Natural killer cell (primary cell): ENCODE data around the gene MGMT. TPM values are rescaled to one million over a fixed set of nuclear protein-coding genes. Genes with fewer than 3 reads are reported as not detected.
A peak's percentile ranks its signal among the peaks of the same experiment; 100 is the strongest.

ENCODE experiments used
- ATAC-seq, 3 donors: fragments of 150-1000 bp in 2 of 3; fragments of 200-7000 bp in 1 of 3; cut with Tn5 transposase; 1 replicate in 1 of 3; 2 replicates in 2 of 3; pipeline ENCODE4 v1.10.0; 2021; ENCODE audit warnings: mild to moderate bottlenecking in 2 of 3, moderate library complexity in 2 of 3
- DNase-seq, 2 donors: peaks; one replicate each; pipeline versions ENCODE4 v3.0.0 to v3.0.0-alpha.2; 2013 to 2021; ENCODE audit warnings: mixed read lengths in 1 of 2
- H3K27ac ChIP-seq: one replicate; pipeline ENCODE4 v1.5.1; 2013; ENCODE audit warnings: mild to moderate bottlenecking, low read length
- H3K27me3 ChIP-seq: one replicate; pipeline ENCODE4 v1.6.1; 2013; ENCODE audit warnings: low read length; ENCODE audit not compliant: control insufficient read depth, insufficient read depth
- H3K36me3 ChIP-seq: one replicate; pipeline ENCODE4 v1.6.1; 2013; ENCODE audit warnings: low read length; ENCODE audit not compliant: control insufficient read depth, insufficient read depth
- H3K4me1 ChIP-seq: one replicate; pipeline ENCODE4 v1.6.1; 2013; ENCODE audit warnings: low read length; ENCODE audit not compliant: control insufficient read depth, insufficient read depth
- H3K4me3 ChIP-seq: one replicate; pipeline ENCODE4 v1.5.1; 2013; ENCODE audit warnings: low read length
- H3K9me3 ChIP-seq: one replicate; pipeline ENCODE4 v1.6.1; 2013; ENCODE audit warnings: low read length; ENCODE audit not compliant: control insufficient read depth, insufficient read depth
- H3K27ac Mint-ChIP-seq, 2 donors: one replicate each; pipeline ENCODE4 v1.8.0; 2022; ENCODE audit warnings: mild to moderate bottlenecking in 2 of 2, mixed read lengths in 2 of 2, moderate library complexity in 1 of 2
- H3K27me3 Mint-ChIP-seq, 2 donors: one replicate each; pipeline ENCODE4 v1.8.0; 2022; ENCODE audit warnings: low read depth in 2 of 2, mixed read lengths in 2 of 2
- H3K36me3 Mint-ChIP-seq: one replicate; pipeline ENCODE4 v1.8.0; 2022; ENCODE audit warnings: mixed read lengths
- H3K4me1 Mint-ChIP-seq, 2 donors: one replicate each; pipeline ENCODE4 v1.8.0; 2022; ENCODE audit warnings: mixed read lengths in 2 of 2
- H3K4me3 Mint-ChIP-seq: one replicate; pipeline ENCODE4 v1.8.0; 2022; ENCODE audit warnings: mild to moderate bottlenecking, moderate library complexity, mixed read lengths
- H3K9me3 Mint-ChIP-seq, 2 donors: one replicate each; pipeline ENCODE4 v1.8.0; 2022; ENCODE audit warnings: mixed read lengths in 2 of 2
- CTCF ChIP-seq: fragments of 200-600 bp; IDR thresholded peaks from one replicate; pipeline ENCODE4 v1.8.0; 2022; ENCODE audit warnings: antibody characterized with exemption
- WGBS: methylation state at CpG from one replicate; pipeline ENCODE4 v1.1.7; 2013; ENCODE audit warnings: missing lambda C conversion rate; ENCODE audit not compliant: insufficient coverage; 5-methylcytosine and 5-hydroxymethylcytosine counted together
- intact Hi-C: fragments of 100-400 bp; cut with micrococcal nuclease; formaldehyde crosslinking; loops from one replicate; pipeline ENCODE4 v1.14.2; 2022
- total RNA-seq, 4 donors: library from RNA; stranded (reverse); fragments of 120-200 nt in 1 of 4; gene quantifications; one replicate each; pipeline versions ENCODE4 v1.2.3 to v1.2.4, GENCODE V29; 2013 to 2022

Gene MGMT
- total RNA-seq, 3 donors from 2014 or later (not counting 1 experiment from before 2014, with no cell fraction given), result 16.5 to 19.7 (median 18.8) TPM

- no peaks in the 10 kb centered on the region for H3K9me3 ChIP-seq
- H3K4me3 ChIP-seq, result no peak overlapping the region
- intact Hi-C loops, result no loop called here
- peaks cover 19 to 26% of the 10 kb centered on the region in 2 donors for H3K4me1 Mint-ChIP-seq
- H3K27me3 Mint-ChIP-seq, result no peaks in the 10 kb centered on the region
- no peak overlapping the region for H3K27ac Mint-ChIP-seq
- H3K27me3 ChIP-seq, result no peaks in the 10 kb centered on the region
- H3K4me3 Mint-ChIP-seq, result no peak overlapping the region
- peaks cover 11% of the 10 kb centered on the region for H3K4me1 ChIP-seq
- 95% methylated on average over 11 of the region's 11 CpGs for WGBS
- H3K27ac ChIP-seq, result no peak overlapping the region
- DNase-seq, result no peak
- no peaks in the 10 kb centered on the region for H3K9me3 Mint-ChIP-seq
- no peaks in the 10 kb centered on the region for H3K36me3 ChIP-seq
- H3K36me3 Mint-ChIP-seq, result no peaks in the 10 kb centered on the region
- ATAC-seq, result no peak
- TF ChIP-seq CTCF, result no peak
Observed at GRCh38 chr10:129474642-129475041, 7.6 kb downstream of the MGMT start.

- Histone ChIP-seq H3K4me3 (no peak overlapping the region), H3K4me1 (peaks cover 11% of the 10 kb centered on the region), H3K9me3 (no peaks in the 10 kb centered on the region), H3K36me3 (no peaks in the 10 kb centered on the region), H3K27ac (no peak overlapping the region), H3K27me3 (no peaks in the 10 kb centered on the region)
- ATAC-seq (no peak), DNase-seq (no peak)
- Mint-ChIP-seq H3K27me3 (no peaks in the 10 kb centered on the region), H3K4me3 (no peak overlapping the region), H3K9me3 (no peaks in the 10 kb centered on the region), H3K4me1 (peaks cover 12 to 19% of the 10 kb centered on the region in 2 donors), H3K36me3 (no peaks in the 10 kb centered on the region), H3K27ac (no peak overlapping the region)
- no peak for TF ChIP-seq CTCF
- 94% methylated on average over 8 of the region's 8 CpGs for WGBS
- intact Hi-C loops, result no loop called here
Observed at GRCh38 chr10:129476431-129476830, 9.4 kb downstream of the MGMT start.

GRCh38 chr10:129477051-129477450 lies 10.0 kb downstream of the MGMT start:
- Histone ChIP-seq H3K27me3 (no peaks in the 10 kb centered on the region), H3K4me3 (no peak overlapping the region), H3K4me1 (peaks cover 11% of the 10 kb centered on the region), H3K36me3 (no peaks in the 10 kb centered on the region), H3K9me3 (no peaks in the 10 kb centered on the region), H3K27ac (no peak overlapping the region)
- H3K27ac Mint-ChIP-seq, result no peak overlapping the region
- DNase-seq (no peak), ATAC-seq (peak in 1 of 3 donors; percentile 5)
- WGBS, result 88% methylated on average over 5 of the region's 5 CpGs
- no peak overlapping the region for H3K4me3 Mint-ChIP-seq
- H3K27me3 Mint-ChIP-seq, result no peaks in the 10 kb centered on the region
- no peak for TF ChIP-seq CTCF
- H3K9me3 Mint-ChIP-seq, result peaks cover 0 to 3% of the 10 kb centered on the region in 2 donors
- peaks cover 12 to 19% of the 10 kb centered on the region in 2 donors for H3K4me1 Mint-ChIP-seq
- H3K36me3 Mint-ChIP-seq, result peaks cover 4% of the 10 kb centered on the region
- intact Hi-C loops, result no loop called here

- no peaks in the 10 kb centered on the region for H3K4me1 ChIP-seq
- Mint-ChIP-seq H3K4me1 (peaks cover 2 to 4% of the 10 kb centered on the region in 2 donors), H3K36me3 (peaks cover 30% of the 10 kb centered on the region), H3K9me3 (peaks cover 11 to 26% of the 10 kb centered on the region in 2 donors), H3K4me3 (no peak overlapping the region), H3K27ac (no peak overlapping the region), H3K27me3 (no peaks in the 10 kb centered on the region)
- intact Hi-C loops, result no loop called here
- peaks cover 7% of the 10 kb centered on the region for H3K9me3 ChIP-seq
- TF ChIP-seq CTCF, result no peak
- H3K27ac ChIP-seq, result no peak overlapping the region
- DNase-seq, result no peak
- H3K36me3 ChIP-seq, result no peaks in the 10 kb centered on the region
- H3K27me3 ChIP-seq, result no peaks in the 10 kb centered on the region
- H3K4me3 ChIP-seq, result no peak overlapping the region
- ATAC-seq, result no peak
- WGBS, result no CpG with 5 or more reads among the region's 1 CpG
Observed at GRCh38 chr10:129481641-129482040, 14.6 kb downstream of the MGMT start.
